ENCODE data around the gene NPHS1.

The NPHS1 gene

GRCh38 chr19:35868823-35869326 is 16.6 kb upstream of the NPHS1 start:
- in situ Hi-C loops (cut with MboI; ENCODE audit: low sequenced_read_pairs, unreplicated experiment): no loop called here
- DNase-seq (ENCODE audit: low spot score): no peak
- no peak for TF ChIP-seq CTCF (IDR thresholded peaks at IDR 0.05; ENCODE audit: borderline replicate concordance, control extremely low read depth, extremely low read depth, insufficient read depth, missing control alignments)

DNA sequence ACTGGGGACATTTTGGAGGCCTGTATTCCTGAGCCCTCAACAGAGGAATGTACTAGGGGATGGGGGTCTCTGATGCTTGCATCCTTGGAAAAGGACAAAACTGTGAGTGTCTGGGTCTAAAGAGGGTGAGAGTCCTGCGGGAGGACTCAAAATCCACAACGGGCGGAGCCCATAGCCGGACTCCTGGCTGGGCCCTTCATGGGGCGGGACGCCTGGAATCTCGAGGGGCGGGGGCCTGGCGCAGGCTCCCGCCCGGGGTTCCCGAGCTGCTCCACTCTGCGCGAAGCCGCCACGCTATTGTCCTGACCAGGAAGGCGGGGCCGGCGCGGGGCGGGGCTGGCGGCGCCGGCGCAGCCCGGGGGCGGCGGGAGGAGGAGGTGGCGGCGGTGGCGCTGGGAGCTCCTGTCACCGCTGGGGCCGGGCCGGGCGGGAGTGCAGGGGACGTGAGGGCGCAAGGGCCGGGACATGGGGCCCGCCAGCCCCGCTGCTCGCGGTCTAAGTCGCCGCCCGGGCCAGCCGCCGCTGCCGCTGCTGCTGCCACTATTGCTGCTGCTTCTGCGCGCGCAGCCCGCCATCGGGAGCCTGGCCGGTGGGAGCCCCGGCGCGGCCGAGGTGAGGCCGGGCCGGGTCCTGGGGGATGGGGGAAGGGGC is 16.0 kb upstream of the NPHS1 start, which contains the start of gene APLP1:
TSS of gene APLP1 (plus strand) at position 403 of the 651 bp plus-strand sequence. CDS start at position 466, 63 bp downstream.
- DNase-seq (ENCODE audit: low spot score): peak; percentile 83
- TF ChIP-seq CTCF (IDR thresholded peaks at IDR 0.05; ENCODE audit: borderline replicate concordance, control extremely low read depth, extremely low read depth, insufficient read depth, missing control alignments): no peak
- in situ Hi-C loops (cut with MboI; ENCODE audit: low sequenced_read_pairs, unreplicated experiment): no loop called here

DNA sequence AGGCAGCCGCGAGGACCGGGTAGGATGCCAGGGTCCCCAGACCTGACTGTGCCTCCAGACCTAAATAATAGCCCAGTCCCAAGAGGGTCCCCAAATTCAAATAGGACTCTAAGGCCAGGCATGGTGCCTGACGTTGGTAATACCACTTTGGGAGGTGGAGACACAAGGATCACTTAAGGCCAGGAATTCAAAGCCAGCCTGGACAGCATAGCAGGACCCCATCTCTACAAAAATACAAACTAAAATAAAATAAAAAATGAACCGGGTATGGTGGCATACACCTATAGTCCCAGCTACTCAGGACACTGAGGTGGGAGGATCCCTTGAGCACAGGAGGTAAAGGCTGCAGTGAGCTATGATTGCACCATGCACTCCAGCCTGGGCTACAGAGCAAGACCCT is 10.7 kb upstream of the NPHS1 start:
- in situ Hi-C loops (cut with MboI; ENCODE audit: low sequenced_read_pairs, unreplicated experiment): no loop called here
- TF ChIP-seq CTCF (IDR thresholded peaks at IDR 0.05; ENCODE audit: borderline replicate concordance, control extremely low read depth, extremely low read depth, insufficient read depth, missing control alignments): no peak
- DNase-seq (ENCODE audit: low spot score): no peak

- TF ChIP-seq CTCF (IDR thresholded peaks at IDR 0.05; ENCODE audit: borderline replicate concordance, control extremely low read depth, extremely low read depth, insufficient read depth, missing control alignments): no peak
- in situ Hi-C loops (cut with MboI; ENCODE audit: low sequenced_read_pairs, unreplicated experiment): no loop called here
- no peak for DNase-seq (ENCODE audit: low spot score)
Observed at GRCh38 chr19:35862528-35862927, 10.2 kb upstream of the NPHS1 start.

DNA sequence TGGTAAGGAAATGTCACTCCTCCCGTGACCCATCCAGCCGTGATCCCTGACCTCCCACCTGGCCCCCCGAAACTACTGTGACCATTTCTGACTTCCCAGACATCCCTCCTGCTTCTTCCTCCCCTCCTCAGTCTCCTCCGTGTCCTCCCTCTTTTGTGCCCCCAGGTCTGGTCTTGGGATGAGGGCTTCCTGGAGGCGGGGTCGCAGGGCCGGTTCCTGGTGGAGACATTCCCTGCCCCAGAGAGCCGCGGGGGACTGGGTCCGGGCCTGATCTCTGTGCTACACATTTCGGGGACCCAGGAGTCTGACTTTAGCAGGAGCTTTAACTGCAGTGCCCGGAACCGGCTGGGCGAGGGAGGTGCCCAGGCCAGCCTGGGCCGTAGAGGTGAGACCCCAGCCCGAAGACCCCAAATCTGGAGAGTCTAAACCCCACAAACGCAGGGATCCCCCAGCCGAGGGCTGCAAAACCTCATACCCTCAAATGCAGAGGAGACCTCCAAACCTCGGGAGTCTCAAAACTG is 9.4 kb upstream of the NPHS1 start:
- DNase-seq (ENCODE audit: low spot score): no peak
- TF ChIP-seq CTCF (IDR thresholded peaks at IDR 0.05; ENCODE audit: borderline replicate concordance, control extremely low read depth, extremely low read depth, insufficient read depth, missing control alignments): no peak
- in situ Hi-C loops (cut with MboI; ENCODE audit: low sequenced_read_pairs, unreplicated experiment): no loop called here

DNA sequence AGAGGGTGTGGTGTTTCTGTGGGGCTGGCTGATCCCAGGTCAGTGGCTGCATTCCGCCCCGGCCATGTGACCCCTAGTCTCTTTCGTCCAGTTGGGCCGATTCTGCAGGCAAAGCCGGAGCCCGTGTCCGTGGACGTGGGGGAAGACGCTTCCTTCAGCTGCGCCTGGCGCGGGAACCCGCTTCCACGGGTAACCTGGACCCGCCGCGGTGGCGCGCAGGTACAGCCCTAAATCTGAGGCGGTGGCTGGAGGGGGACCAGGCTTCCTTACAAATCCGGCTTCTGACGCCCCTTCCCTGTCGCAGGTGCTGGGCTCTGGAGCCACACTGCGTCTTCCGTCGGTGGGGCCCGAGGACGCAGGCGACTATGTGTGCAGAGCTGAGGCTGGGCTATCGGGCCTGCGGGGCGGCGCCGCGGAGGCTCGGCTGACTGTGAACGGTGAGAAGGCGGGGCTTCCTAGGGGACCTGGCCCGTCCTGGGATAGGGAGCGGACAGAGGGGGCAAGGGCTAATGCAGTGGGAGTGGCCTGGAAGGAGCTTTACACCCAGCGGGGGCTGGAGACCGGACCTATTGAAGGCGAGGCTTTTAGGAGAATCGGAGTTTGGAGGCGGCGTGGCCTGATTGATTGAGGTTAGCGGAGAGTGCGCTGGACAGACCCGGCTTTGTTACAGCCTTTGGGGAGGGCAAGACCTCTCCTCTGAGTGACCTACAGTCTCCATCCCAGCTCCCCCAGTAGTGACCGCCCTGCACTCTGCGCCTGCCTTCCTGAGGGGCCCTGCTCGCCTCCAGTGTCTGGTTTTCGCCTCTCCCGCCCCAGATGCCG is 8.7 kb upstream of the NPHS1 start:
- DNase-seq (ENCODE audit: low spot score): no peak
- TF ChIP-seq CTCF (IDR thresholded peaks at IDR 0.05; ENCODE audit: borderline replicate concordance, control extremely low read depth, extremely low read depth, insufficient read depth, missing control alignments): no peak
- in situ Hi-C loops (cut with MboI; ENCODE audit: low sequenced_read_pairs, unreplicated experiment): no loop called here
